SU-DHL-6 (cell line): ENCODE data around the gene ROCK2.

Source experiments
- H2AFZ ChIP-seq: fragments of 200-600 bp; sonication (generic); 2 replicates; pipeline ENCODE4 v1.6.1; 2014; ENCODE audit warnings: low read depth, mild to moderate bottlenecking, moderate library complexity, mixed read lengths, antibody characterized with exemption, low read length; ENCODE audit not compliant: severe bottlenecking
- H3F3A ChIP-seq: fragments of 200-600 bp; shearing (Covaris generic); 2 replicates; pipeline ENCODE4 v1.6.0; 2016; ENCODE audit warnings: antibody characterized with exemption, mild to moderate bottlenecking; ENCODE audit not compliant: insufficient read depth
- H3K27ac ChIP-seq: fragments of 200-600 bp; sonication (generic); 2 replicates; pipeline ENCODE4 v1.5.1; 2016; ENCODE audit warnings: low read depth, mild to moderate bottlenecking, low read length, moderate library complexity, mixed read lengths
- H3K27me3 ChIP-seq: fragments of 200-600 bp; sonication (generic), shearing (Covaris generic); 2 replicates; pipeline ENCODE4 v1.6.0; 2014; ENCODE audit warnings: mild to moderate bottlenecking, low read length
- H3K36me3 ChIP-seq: fragments of 200-600 bp; sonication (generic); 2 replicates; pipeline ENCODE4 v1.6.1; 2014; ENCODE audit warnings: mild to moderate bottlenecking, low read length, mixed read lengths
- H3K4me2 ChIP-seq: fragments of 300-600, 200-600 bp; shearing (Covaris generic), sonication (generic); 2 replicates; pipeline ENCODE4 v1.6.0; 2014; ENCODE audit warnings: low read length, low read depth, mild to moderate bottlenecking; ENCODE audit not compliant: poor library complexity, severe bottlenecking
- H3K4me3 ChIP-seq: fragments of 200-600 bp; sonication (generic); 2 replicates; pipeline ENCODE4 v1.5.1; 2014; ENCODE audit warnings: antibody characterized with exemption, low read length, mild to moderate bottlenecking, mixed read lengths; ENCODE audit not compliant: insufficient read depth, poor library complexity, severe bottlenecking
- H3K79me2 ChIP-seq: fragments of 200-600 bp; sonication (generic); 2 replicates; pipeline ENCODE4 v1.6.1; 2014; ENCODE audit warnings: mild to moderate bottlenecking, low read length, moderate library complexity; ENCODE audit not compliant: insufficient read depth
- H3K9ac ChIP-seq: fragments of 200-600 bp; sonication (generic); 2 replicates; pipeline ENCODE4 v1.7.0; 2014; ENCODE audit warnings: mild to moderate bottlenecking, low read length
- H3K9me2 ChIP-seq: fragments of 200-600 bp; sonication (generic); replicated peaks from 2 replicates; pipeline ENCODE4 v1.6.1; 2014; ENCODE audit warnings: low read length; ENCODE audit not compliant: insufficient read depth
- H3K9me3 ChIP-seq: fragments of 200-600 bp; sonication (generic); 2 replicates; pipeline ENCODE4 v1.6.1; 2014; ENCODE audit warnings: low read length, mixed read lengths; ENCODE audit not compliant: insufficient read depth
- H4K20me1 ChIP-seq: fragments of 200-600 bp; sonication (generic); 2 replicates; pipeline ENCODE4 v1.6.1; 2014; ENCODE audit warnings: low read depth, mild to moderate bottlenecking, antibody characterized with exemption, low read length, moderate library complexity, mixed read lengths
- CTCF ChIP-seq: fragments of 200-600 bp; sonication (generic); IDR thresholded peaks from one replicate; pipeline ENCODE4 v1.5.1; 2017; ENCODE audit warnings: antibody characterized with exemption, mild to moderate bottlenecking, low read length, moderate library complexity; ENCODE audit not compliant: insufficient read depth, poor library complexity, severe bottlenecking
- EZH2phosphoT487 ChIP-seq: fragments of 200-600 bp; sonication (generic), shearing (Covaris generic); conservative IDR thresholded peaks from 2 replicates; pipeline ENCODE4 v1.6.1; 2018; ENCODE audit warnings: mild to moderate bottlenecking, antibody characterized with exemption, low read length, moderate library complexity, mixed read lengths

Gene ROCK2

GRCh38 chr2:11343650-11344341 is 640 bp downstream of the ROCK2 start:
- Histone ChIP-seq H3K4me3 (peak overlapping the region; percentile 69), H3K27ac (peak overlapping the region; percentile 50), H3K27me3 (no peaks in the 10 kb centered on the region), H2AFZ (peak overlapping the region; percentile 80), H3K79me2 (peaks cover 53% of the 10 kb centered on the region), H3K9ac (peak overlapping the region; percentile 96), H3K36me3 (no peaks in the 10 kb centered on the region), H3K9me2 (no peaks in the 10 kb centered on the region), H3K9me3 (no peaks in the 10 kb centered on the region), H3K4me2 (peak overlapping the region; percentile 87), H4K20me1 (peaks cover 22% of the 10 kb centered on the region), H3F3A (peaks cover 24% of the 10 kb centered on the region)
- TF ChIP-seq CTCF (no peak), EZH2phosphoT487 (no peak)

- H3K4me2 ChIP-seq: peak overlapping the region; percentile 87
- H3K36me3 ChIP-seq: no peaks in the 10 kb centered on the region
- peak overlapping the region; percentile 69 for H3K4me3 ChIP-seq
- H2AFZ ChIP-seq: no peak overlapping the region
- peaks cover 58% of the 10 kb centered on the region for H3K79me2 ChIP-seq
- H3K9ac ChIP-seq: peak overlapping the region; percentile 96
- peaks cover 26% of the 10 kb centered on the region for H4K20me1 ChIP-seq
- H3K9me3 ChIP-seq: no peaks in the 10 kb centered on the region
- no peak for TF ChIP-seq CTCF
- no peak for TF ChIP-seq EZH2phosphoT487
- peaks cover 24% of the 10 kb centered on the region for H3F3A ChIP-seq
- H3K27me3 ChIP-seq: no peaks in the 10 kb centered on the region
- peak overlapping the region; percentile 50; the same call in 1 of the 2 replicates for H3K27ac ChIP-seq
- H3K9me2 ChIP-seq: no peaks in the 10 kb centered on the region
These were observed 1.1 kb downstream of the ROCK2 start for GRCh38 chr2:11343368-11343649.

GRCh38 chr2:11342551-11343367 is 1.7 kb downstream of the ROCK2 start:
- H3K4me2 ChIP-seq: peak overlapping the region; percentile 87
- H3K4me3 ChIP-seq: peak overlapping the region; percentile 69
- H3F3A ChIP-seq: peaks cover 24% of the 10 kb centered on the region
- no peak overlapping the region for H2AFZ ChIP-seq
- no peaks in the 10 kb centered on the region for H3K27me3 ChIP-seq
- peak overlapping the region; percentile 96 for H3K9ac ChIP-seq
- no peaks in the 10 kb centered on the region for H3K9me3 ChIP-seq
- H3K79me2 ChIP-seq: peaks cover 64% of the 10 kb centered on the region
- TF ChIP-seq EZH2phosphoT487 (no peak), CTCF (no peak)
- no peak overlapping the region for H3K27ac ChIP-seq
- no peaks in the 10 kb centered on the region for H3K36me3 ChIP-seq
- no peaks in the 10 kb centered on the region for H3K9me2 ChIP-seq
- H4K20me1 ChIP-seq: peaks cover 28% of the 10 kb centered on the region
